Aorta (tissue), 5 donors: ENCODE results near the gene QRICH2. TPM values are rescaled to one million over a fixed set of nuclear protein-coding genes. Genes with fewer than 3 reads are reported as not detected.

ENCODE experiments used
- ATAC-seq: fragments of 200-7000 bp; cut with Tn5 transposase; one replicate; pipeline ENCODE4 v1.9.1; 2022; ENCODE audit warnings: moderate library complexity; ENCODE audit not compliant: low FRiP score
- DNase-seq, 2 donors: peaks; one replicate each; pipeline ENCODE4 v3.0.0-alpha.2; 2020
- H3K27ac ChIP-seq, 2 donors: one replicate each; pipeline ENCODE4 v1.5.1; 2013; ENCODE audit warnings: low read length in 2 of 2, mild to moderate bottlenecking in 2 of 2, moderate library complexity in 2 of 2, control low read depth in 1 of 2, inconsistent platforms in 1 of 2, low read depth in 1 of 2
- H3K27me3 ChIP-seq, 2 donors: one replicate each; pipeline ENCODE4 v1.6.1; 2013; ENCODE audit warnings: control low read depth in 1 of 2, low read length in 1 of 2, mild to moderate bottlenecking in 1 of 2, moderate library complexity in 1 of 2; ENCODE audit not compliant: insufficient read depth in 2 of 2, control insufficient read depth in 1 of 2
- H3K36me3 ChIP-seq, 2 donors: one replicate each; pipeline ENCODE4 v1.6.1; 2013; ENCODE audit warnings: control low read depth in 1 of 2, low read length in 1 of 2, mild to moderate bottlenecking in 1 of 2; ENCODE audit not compliant: insufficient read depth in 2 of 2, control insufficient read depth in 1 of 2
- H3K4me1 ChIP-seq, 2 donors: one replicate each; pipeline ENCODE4 v1.6.1; 2013; ENCODE audit warnings: low read length in 2 of 2, control low read depth in 1 of 2, mild to moderate bottlenecking in 1 of 2, moderate library complexity in 1 of 2; ENCODE audit not compliant: insufficient read depth in 2 of 2, control insufficient read depth in 1 of 2
- H3K4me3 ChIP-seq, 2 donors: one replicate each; pipeline ENCODE4 v1.5.1; 2013; ENCODE audit warnings: low read length in 2 of 2, control low read depth in 1 of 2, mild to moderate bottlenecking in 1 of 2
- H3K9me3 ChIP-seq: one replicate; pipeline ENCODE4 v1.6.1; 2013; ENCODE audit warnings: mild to moderate bottlenecking, low read length; ENCODE audit not compliant: control insufficient read depth
- WGBS, 2 donors: extraction: QIAGEN DNeasy Blood & Tissue Kit; methylation state at CpG; one replicate each; pipeline ENCODE4 v1.1.7; 2013; 5-methylcytosine and 5-hydroxymethylcytosine counted together
- intact Hi-C, 2 donors: fragments of 100-400 bp; cut with DNase I; formaldehyde crosslinking; loops; one replicate each; pipeline versions ENCODE4 v1.14.2 to v1.15.0; 2022
- polyA plus RNA-seq, 2 donors: library from polyadenylated mRNA; stranded (reverse); fragments of 200-250 nt; gene quantifications; one replicate each; pipeline ENCODE4 v1.2.3, GENCODE V29; 2013
- total RNA-seq, 2 donors: library from RNA; stranded (reverse); fragmentation: NEBNext Ultra II Directional; extraction: Animal tissue kit (Norgen Biotek cat#: 25700); gene quantifications; one replicate each; pipeline ENCODE4 v1.2.1, GENCODE V29; 2021
- donor health status: healthy with polysubstance abuse.
- donor health status: Bipolar disorder and iron deficiency.
- donor health status: DM: no; HTN: no; CAD: no.
- donor health status: DM: no; HTN: no; CAD: no.
- donor health status: DM: yes; HTN: yes; CAD: no.

QRICH2 gene
- total and polyA plus RNA-seq, 4 donors = 1.4 to 12.8 (median 3.8) TPM

- intact Hi-C loops = loop anchor here in 1 of 2 donors (5.0 kb wide), 1 partner anchor 174 kb away; no protein-coding TSS in a partner anchor
- Histone ChIP-seq H3K27me3 (no peaks in the 10 kb centered on the region), H3K9me3 (no peaks in the 10 kb centered on the region), H3K4me3 (no peak overlapping the region), H3K27ac (no peak overlapping the region), H3K4me1 (no peaks in the 10 kb centered on the region), H3K36me3 (peaks cover 2% of the 10 kb centered on the region in 2 donors)
- ATAC-seq (no peak), DNase-seq (peak in 1 of 2 donors; percentile 26)
- WGBS, 2 donors = 55 to 59% methylated on average over 4 of the region's 4 CpGs
Observed at GRCh38 chr17:76296186-76296585, 11.9 kb downstream of the QRICH2 start.

GRCh38 chr17:76293106-76293505 is 15.0 kb downstream of the QRICH2 start:
- DNase-seq (no peak), ATAC-seq (no peak)
- H3K4me1 ChIP-seq = no peaks in the 10 kb centered on the region
- WGBS, 2 donors = 74% methylated on average over 7 of the region's 7 CpGs
- no peaks in the 10 kb centered on the region for H3K9me3 ChIP-seq
- H3K4me3 ChIP-seq = no peak overlapping the region
- H3K27me3 ChIP-seq = no peaks in the 10 kb centered on the region
- peaks cover 2 to 7% of the 10 kb centered on the region in 2 donors for H3K36me3 ChIP-seq
- H3K27ac ChIP-seq = no peak overlapping the region
- intact Hi-C loops = no loop called here

GRCh38 chr17:76292567-76292966 is 15.5 kb downstream of the QRICH2 start:
- DNase-seq = peak in 1 of 2 donors; percentile 30
- H3K4me1 ChIP-seq = no peaks in the 10 kb centered on the region
- H3K4me3 ChIP-seq = no peak overlapping the region
- H3K36me3 ChIP-seq = peaks cover 2 to 7% of the 10 kb centered on the region in 2 donors
- H3K27ac ChIP-seq = no peak overlapping the region
- WGBS, 2 donors = 88 to 91% methylated on average over 4 of the region's 4 CpGs
- H3K27me3 ChIP-seq = no peaks in the 10 kb centered on the region
- no peaks in the 10 kb centered on the region for H3K9me3 ChIP-seq
- no peak for ATAC-seq
- intact Hi-C loops = no loop called here

GRCh38 chr17:76281573-76282371 is 26.3 kb downstream of the QRICH2 start:
- DNase-seq (no peak), ATAC-seq (no peak)
- intact Hi-C loops = no loop called here
- H3K27ac ChIP-seq = no peak overlapping the region
- H3K36me3 ChIP-seq = no peaks in the 10 kb centered on the region
- H3K27me3 ChIP-seq = no peaks in the 10 kb centered on the region
- WGBS, 2 donors = 85 to 86% methylated on average over 23 of the region's 23 CpGs
- H3K4me3 ChIP-seq = no peak overlapping the region
- H3K4me1 ChIP-seq = no peaks in the 10 kb centered on the region
- H3K9me3 ChIP-seq = no peaks in the 10 kb centered on the region

GRCh38 chr17:76280650-76281049 is 27.4 kb downstream of the QRICH2 start:
- Histone ChIP-seq H3K4me3 (no peak overlapping the region), H3K4me1 (no peaks in the 10 kb centered on the region), H3K27me3 (no peaks in the 10 kb centered on the region), H3K36me3 (no peaks in the 10 kb centered on the region), H3K27ac (no peak overlapping the region), H3K9me3 (no peaks in the 10 kb centered on the region)
- 93 to 95% methylated on average over 15 of the region's 15 CpGs for WGBS, 2 donors
- ATAC-seq (no peak), DNase-seq (no peak)
- intact Hi-C loops = no loop called here

GRCh38 chr17:76279742-76280287 is 28.3 kb downstream of the QRICH2 start:
- WGBS, 2 donors = 87 to 88% methylated on average over 13 to 15 of the region's 15 CpGs
- intact Hi-C loops = loop anchor here (1.0 to 5.0 kb wide), 5 partner anchors 38 to 268 kb away; partner anchors contain the start of gene RNF157 (in 1 of the 2)

GRCh38 chr17:76278952-76279741 is 28.9 kb downstream of the QRICH2 start:
- no peak overlapping the region for H3K27ac ChIP-seq

More at GRCh38 chr17:76279742-76280287, 28.3 kb downstream of the QRICH2 start:
- Histone ChIP-seq H3K27ac (no peak overlapping the region), H3K9me3 (no peaks in the 10 kb centered on the region), H3K36me3 (no peaks in the 10 kb centered on the region), H3K4me1 (no peaks in the 10 kb centered on the region), H3K4me3 (no peak overlapping the region), H3K27me3 (no peaks in the 10 kb centered on the region)
- ATAC-seq (no peak), DNase-seq (no peak)

GRCh38 chr17:76278268-76278908 is 29.7 kb downstream of the QRICH2 start:
- H3K36me3 ChIP-seq = no peaks in the 10 kb centered on the region
- no peak overlapping the region for H3K27ac ChIP-seq
- no peak for ATAC-seq
- no peak for DNase-seq
- no peak overlapping the region for H3K4me3 ChIP-seq
- 88 to 92% methylated on average over 19 of the region's 19 CpGs for WGBS, 2 donors
- H3K9me3 ChIP-seq = no peaks in the 10 kb centered on the region
- no peaks in the 10 kb centered on the region for H3K4me1 ChIP-seq
- intact Hi-C loops = loop anchor here (5.0 kb wide), 4 partner anchors 36 to 266 kb away; partner anchors contain the start of gene RNF157 (in 1 of the 2)
- no peaks in the 10 kb centered on the region for H3K27me3 ChIP-seq

More at GRCh38 chr17:76278952-76279741, 28.9 kb downstream of the QRICH2 start:
- no peaks in the 10 kb centered on the region for H3K36me3 ChIP-seq
- peak; percentile 90 to 96 for DNase-seq
- H3K4me1 ChIP-seq = no peaks in the 10 kb centered on the region
- ATAC-seq = peak; percentile 87
- 52 to 53% methylated on average over 26 to 28 of the region's 28 CpGs for WGBS, 2 donors
- no peak overlapping the region for H3K4me3 ChIP-seq
- intact Hi-C loops = loop anchor here (1.0 to 5.0 kb wide), 5 partner anchors 37 to 267 kb away; partner anchors contain the start of gene RNF157 (in 1 of the 2)
- H3K27me3 ChIP-seq = no peaks in the 10 kb centered on the region
- H3K9me3 ChIP-seq = no peaks in the 10 kb centered on the region
